Hippocampal formation (tissue), 2 donors: ENCODE data around the gene RABL3.
"Not testable (repeated sequence)": the region's sequence is repeated elsewhere in the genome, so short reads cannot be mapped to it uniquely, and the experiment has no call there.

Experiments used
- DNase-seq, 2 donors: peaks; one replicate each; lab custom pipeline; 2025; lab: John Stamatoyannopoulos, UW

Gene RABL3

GRCh38 chr3:120742198-120742848 is at the start of gene RABL3, which contains the start of gene GTF2E1:
Gene RABL3, minus strand, starts transcription at chr3:120742516. Its CDS starts 9 bp downstream, at chr3:120742507.
Gene GTF2E1, plus strand, starts transcription at chr3:120742744. Its CDS starts 7,809 bp downstream, at chr3:120750553.
- DNase-seq: peak; percentile 98 to 100

GRCh38 chr3:120791913-120792312 is 49.6 kb upstream of the RABL3 start:
- no peak for DNase-seq

GRCh38 chr3:120791010-120791409 is 48.7 kb upstream of the RABL3 start:
- DNase-seq: no peak

- DNase-seq: not testable (repeated sequence)
These were observed 43.5 kb upstream of the RABL3 start for GRCh38 chr3:120785832-120786231.

GRCh38 chr3:120780977-120781376 is 38.7 kb upstream of the RABL3 start:
- no peak for DNase-seq

GRCh38 chr3:120778776-120779175 is 36.5 kb upstream of the RABL3 start:
- no peak for DNase-seq

GRCh38 chr3:120775411-120775810 is 33.1 kb upstream of the RABL3 start:
- DNase-seq: no peak

- DNase-seq: no peak
These were observed 31.6 kb upstream of the RABL3 start for GRCh38 chr3:120773932-120774331.

GRCh38 chr3:120772081-120772480 is 29.8 kb upstream of the RABL3 start:
- no peak for DNase-seq

- DNase-seq: no peak
These were observed 28.6 kb upstream of the RABL3 start for GRCh38 chr3:120770891-120771290.

GRCh38 chr3:120769436-120769835 is 27.1 kb upstream of the RABL3 start:
- no peak for DNase-seq

GRCh38 chr3:120767106-120767505 is 24.8 kb upstream of the RABL3 start:
- DNase-seq: no peak

GRCh38 chr3:120766576-120766975 is 24.3 kb upstream of the RABL3 start:
- DNase-seq: no peak

- no peak for DNase-seq
These were observed 23.6 kb upstream of the RABL3 start for GRCh38 chr3:120765830-120766493.

GRCh38 chr3:120764206-120764605 is 21.9 kb upstream of the RABL3 start:
- no peak for DNase-seq

- no peak for DNase-seq
These were observed 21.3 kb upstream of the RABL3 start for GRCh38 chr3:120763601-120764000.

- no peak for DNase-seq
These were observed 20.3 kb upstream of the RABL3 start for GRCh38 chr3:120762615-120763014.

GRCh38 chr3:120758551-120758950 is 16.2 kb upstream of the RABL3 start:
- not testable (repeated sequence) for DNase-seq

- DNase-seq: no peak
These were observed 13.7 kb upstream of the RABL3 start for GRCh38 chr3:120756061-120756460.

GRCh38 chr3:120753810-120754209 is 11.5 kb upstream of the RABL3 start:
- no peak for DNase-seq

GRCh38 chr3:120752865-120753264 is 10.5 kb upstream of the RABL3 start:
- no peak for DNase-seq

- no peak for DNase-seq
These were observed 9.9 kb upstream of the RABL3 start for GRCh38 chr3:120752230-120752629.

- no peak for DNase-seq
These were observed 7.5 kb upstream of the RABL3 start for GRCh38 chr3:120749843-120750242.

GRCh38 chr3:120745466-120745865 is 3.1 kb upstream of the RABL3 start:
- DNase-seq: no peak
